ENCODE results near the gene CACNA2D3. TPM values are rescaled to one million over a fixed set of nuclear protein-coding genes. Genes with fewer than 3 reads are reported as not detected.

The CACNA2D3 gene
- total and polyA plus RNA-seq, 4 donors = 0.72 to 2.4 (median 1.5) TPM

DNA sequence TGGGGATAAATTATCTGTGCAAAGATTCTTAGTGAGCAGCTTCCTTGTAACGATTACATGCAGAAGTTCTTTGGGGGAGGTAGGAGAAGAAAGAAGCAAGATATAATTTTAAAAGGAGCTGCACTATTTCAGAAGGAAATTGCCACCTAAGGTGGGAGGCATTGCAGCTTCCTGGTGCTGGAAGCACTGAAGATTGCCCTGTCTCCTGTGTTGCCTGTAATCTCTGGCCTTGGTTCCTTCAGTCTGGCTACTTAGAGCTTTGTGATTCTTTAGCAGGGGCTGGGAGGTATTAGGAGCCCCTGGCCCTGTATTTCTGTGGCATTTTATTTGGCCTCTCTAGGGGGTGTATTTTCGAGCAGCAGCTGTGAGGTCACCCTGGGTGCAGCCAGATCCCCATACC, 35.5 kb downstream of the CACNA2D3 start:
- no peaks in the 10 kb centered on the region for H3K9me3 ChIP-seq (ENCODE audit: control insufficient read depth, low read length)
- DNase-seq (no peak), ATAC-seq (ENCODE audit: low FRiP score) (no peak)
- no peaks in the 10 kb centered on the region for H3K4me1 ChIP-seq (ENCODE audit: control insufficient read depth in 1 of 2, insufficient read depth in 2 of 2, low read length in 2 of 2)
- WGBS, 2 donors = 52 to 53% methylated on average over 2 of the region's 2 CpGs
- H3K36me3 ChIP-seq (ENCODE audit: control insufficient read depth in 1 of 2, insufficient read depth in 2 of 2, low read length in 1 of 2) = no peaks in the 10 kb centered on the region
- H3K4me3 ChIP-seq (ENCODE audit: low read length in 2 of 2) = no peak overlapping the region
- H3K27me3 ChIP-seq (ENCODE audit: control insufficient read depth in 1 of 2, insufficient read depth in 2 of 2, low read length in 1 of 2) = no peaks in the 10 kb centered on the region
- intact Hi-C loops (cut with DNase I) = no loop called here
- no peak overlapping the region for H3K27ac ChIP-seq (ENCODE audit: low read depth in 1 of 2, low read length in 2 of 2)

DNA sequence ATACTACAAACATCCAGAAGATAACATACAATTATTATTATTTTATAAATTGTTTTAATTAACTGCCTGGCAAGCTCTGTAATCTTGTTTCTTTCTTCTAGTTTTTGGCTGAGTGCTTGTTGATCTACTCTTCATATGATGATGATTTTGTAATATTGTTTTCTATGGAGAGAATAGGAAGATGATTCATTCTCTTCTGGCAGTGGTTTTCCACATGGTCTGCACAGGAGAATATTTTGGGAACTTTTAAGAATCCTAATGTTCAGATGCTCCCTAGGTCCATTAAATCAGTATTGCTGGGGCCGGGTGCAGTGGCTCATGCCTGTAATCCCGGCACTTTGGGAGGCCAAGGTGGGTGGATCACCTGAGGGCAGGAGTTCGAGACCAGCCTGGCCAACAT, 37.6 kb downstream of the CACNA2D3 start:
- whole genome bisulfite sequencing, 2 donors = 67 to 71% methylated on average over 3 of the region's 3 CpGs
- intact Hi-C loops (cut with DNase I) = no loop called here
- peak; percentile 63 for ATAC-seq (ENCODE audit: low FRiP score)
- Histone ChIP-seq H3K4me3 (ENCODE audit: low read length in 2 of 2) (no peak overlapping the region), H3K9me3 (ENCODE audit: control insufficient read depth, low read length) (no peaks in the 10 kb centered on the region), H3K27me3 (ENCODE audit: control insufficient read depth in 1 of 2, insufficient read depth in 2 of 2, low read length in 1 of 2) (no peaks in the 10 kb centered on the region), H3K4me1 (ENCODE audit: control insufficient read depth in 1 of 2, insufficient read depth in 2 of 2, low read length in 2 of 2) (no peaks in the 10 kb centered on the region), H3K27ac (ENCODE audit: low read depth in 1 of 2, low read length in 2 of 2) (no peak overlapping the region), H3K36me3 (ENCODE audit: control insufficient read depth in 1 of 2, insufficient read depth in 2 of 2, low read length in 1 of 2) (no peaks in the 10 kb centered on the region)
- DNase-seq = no peak

DNA sequence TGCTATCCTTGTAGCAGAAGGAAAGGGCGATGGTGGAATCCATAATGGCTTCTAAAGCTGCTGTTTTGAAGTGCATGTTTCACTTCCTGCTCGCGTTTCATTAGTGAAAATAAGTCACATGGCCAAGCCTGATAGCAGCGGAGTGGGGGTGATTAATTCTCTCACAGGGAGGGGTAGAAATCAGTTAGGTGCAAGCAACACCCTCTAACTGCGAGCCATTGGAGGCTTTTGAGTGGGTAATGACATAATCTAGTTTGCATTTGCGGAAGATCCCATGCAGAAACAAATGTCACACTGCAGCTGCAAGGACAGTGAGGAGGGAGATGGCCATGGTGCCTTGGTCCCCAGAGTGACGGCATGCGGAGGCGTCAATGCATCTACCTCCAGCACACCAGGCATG, 41.1 kb downstream of the CACNA2D3 start:
- Histone ChIP-seq H3K4me1 (ENCODE audit: control insufficient read depth in 1 of 2, insufficient read depth in 2 of 2, low read length in 2 of 2) (no peaks in the 10 kb centered on the region), H3K4me3 (ENCODE audit: low read length in 2 of 2) (no peak overlapping the region), H3K36me3 (ENCODE audit: control insufficient read depth in 1 of 2, insufficient read depth in 2 of 2, low read length in 1 of 2) (no peaks in the 10 kb centered on the region), H3K27me3 (ENCODE audit: control insufficient read depth in 1 of 2, insufficient read depth in 2 of 2, low read length in 1 of 2) (no peaks in the 10 kb centered on the region), H3K27ac (ENCODE audit: low read depth in 1 of 2, low read length in 2 of 2) (no peak overlapping the region), H3K9me3 (ENCODE audit: control insufficient read depth, low read length) (peaks cover 1% of the 10 kb centered on the region)
- ATAC-seq (ENCODE audit: low FRiP score) (no peak), DNase-seq (no peak)
- intact Hi-C loops (cut with DNase I) = no loop called here
- WGBS, 2 donors = 92% methylated on average over 9 of the region's 9 CpGs

DNA sequence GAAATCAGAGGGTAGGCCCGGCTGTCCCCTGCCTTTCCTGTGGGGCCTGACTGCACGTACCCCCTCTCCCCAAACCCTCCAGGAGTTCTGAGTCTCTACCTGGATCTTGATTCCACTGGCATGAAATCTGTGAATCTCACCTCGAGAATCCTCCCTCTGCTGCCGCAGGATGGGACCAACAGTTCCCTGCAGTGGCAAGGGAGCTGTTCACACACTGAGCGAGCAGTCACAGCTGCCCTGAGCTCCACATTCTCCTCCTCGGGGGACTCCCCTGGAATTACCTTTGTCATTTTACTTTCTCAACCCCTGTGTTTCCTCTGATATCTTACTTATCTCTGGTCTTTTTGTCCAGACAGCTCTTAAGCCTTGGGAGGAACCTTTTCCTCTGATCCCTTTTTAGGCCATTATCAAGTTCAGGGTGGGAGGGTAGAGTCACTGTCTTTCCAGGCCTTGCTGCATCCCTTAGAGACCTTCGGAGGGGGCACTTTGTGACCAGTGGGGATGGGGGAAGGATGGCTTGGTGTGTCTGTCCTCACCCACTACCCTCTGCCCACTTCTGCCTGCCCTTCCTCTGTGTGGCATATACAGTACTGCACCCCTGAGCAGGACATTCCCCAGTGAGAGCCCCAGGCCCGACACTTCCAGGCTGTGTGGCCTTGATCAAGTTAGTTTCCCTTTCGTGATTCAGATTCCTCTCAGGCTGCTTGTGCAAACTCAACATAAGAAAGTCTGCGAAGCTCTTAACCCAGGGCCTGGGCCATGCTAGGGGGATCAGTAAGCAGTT, 42.0 kb downstream of the CACNA2D3 start:
- Histone ChIP-seq H3K36me3 (ENCODE audit: control insufficient read depth in 1 of 2, insufficient read depth in 2 of 2, low read length in 1 of 2) (no peaks in the 10 kb centered on the region), H3K27me3 (ENCODE audit: control insufficient read depth in 1 of 2, insufficient read depth in 2 of 2, low read length in 1 of 2) (no peaks in the 10 kb centered on the region), H3K27ac (ENCODE audit: low read depth in 1 of 2, low read length in 2 of 2) (no peak overlapping the region), H3K9me3 (ENCODE audit: control insufficient read depth, low read length) (peaks cover 1% of the 10 kb centered on the region), H3K4me3 (ENCODE audit: low read length in 2 of 2) (no peak overlapping the region), H3K4me1 (ENCODE audit: control insufficient read depth in 1 of 2, insufficient read depth in 2 of 2, low read length in 2 of 2) (no peaks in the 10 kb centered on the region)
- 70 to 73% methylated on average over 10 of the region's 10 CpGs for WGBS, 2 donors
- intact Hi-C loops (cut with DNase I) = no loop called here
- ATAC-seq (ENCODE audit: low FRiP score) (no peak), DNase-seq (no peak)

DNA sequence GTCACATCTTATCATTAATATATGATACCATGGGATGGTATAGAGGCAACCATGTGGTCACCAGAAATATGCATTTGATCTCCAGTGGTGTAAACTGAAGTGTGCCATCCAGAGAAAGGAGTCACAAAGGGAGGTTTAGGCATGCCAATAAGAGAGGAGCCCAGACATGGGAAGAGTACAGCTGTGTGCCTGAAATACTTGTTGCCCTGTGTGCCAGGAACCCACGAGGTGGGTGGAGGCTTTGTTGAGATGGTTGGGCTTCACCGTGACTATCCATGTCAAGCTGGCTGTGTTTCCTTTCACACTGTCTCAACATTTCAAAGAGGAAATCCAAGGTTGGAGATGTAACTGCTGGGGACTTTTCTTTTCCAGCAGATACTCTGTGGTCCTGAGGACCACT, 43.5 kb downstream of the CACNA2D3 start:
- no peak overlapping the region for H3K4me3 ChIP-seq (ENCODE audit: low read length in 2 of 2)
- H3K4me1 ChIP-seq (ENCODE audit: control insufficient read depth in 1 of 2, insufficient read depth in 2 of 2, low read length in 2 of 2) = peaks cover 0 to 3% of the 10 kb centered on the region in 2 donors
- H3K27me3 ChIP-seq (ENCODE audit: control insufficient read depth in 1 of 2, insufficient read depth in 2 of 2, low read length in 1 of 2) = no peaks in the 10 kb centered on the region
- H3K36me3 ChIP-seq (ENCODE audit: control insufficient read depth in 1 of 2, insufficient read depth in 2 of 2, low read length in 1 of 2) = no peaks in the 10 kb centered on the region
- 15 to 19% methylated on average over 2 of the region's 2 CpGs for WGBS, 2 donors
- no peak for DNase-seq
- ATAC-seq (ENCODE audit: low FRiP score) = no peak
- intact Hi-C loops (cut with DNase I) = no loop called here
- H3K27ac ChIP-seq (ENCODE audit: low read depth in 1 of 2, low read length in 2 of 2) = no peak overlapping the region
- peaks cover 3% of the 10 kb centered on the region for H3K9me3 ChIP-seq (ENCODE audit: control insufficient read depth, low read length)

DNA sequence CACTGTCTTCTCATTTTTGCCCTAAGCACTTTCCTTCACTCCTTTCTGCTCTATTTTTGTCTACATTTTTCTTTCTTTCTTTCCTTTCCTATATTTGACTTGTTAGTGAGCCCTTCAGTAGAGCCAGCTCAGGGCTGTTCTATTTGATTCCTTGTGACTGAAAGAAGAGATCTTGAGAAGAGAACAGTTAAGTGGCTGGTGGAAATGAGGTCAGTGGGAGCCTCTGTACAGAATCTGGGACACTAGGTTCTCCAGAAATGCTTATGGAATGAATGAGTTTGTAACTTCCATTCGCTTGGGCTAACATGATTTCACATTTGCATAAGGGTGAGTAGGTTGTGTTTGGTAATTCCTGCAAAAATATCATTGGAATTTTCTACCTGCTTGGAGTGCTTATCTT, 45.6 kb downstream of the CACNA2D3 start:
- no peak for DNase-seq
- Histone ChIP-seq H3K4me1 (ENCODE audit: control insufficient read depth in 1 of 2, insufficient read depth in 2 of 2, low read length in 2 of 2) (peaks cover 0 to 13% of the 10 kb centered on the region in 2 donors), H3K27me3 (ENCODE audit: control insufficient read depth in 1 of 2, insufficient read depth in 2 of 2, low read length in 1 of 2) (no peaks in the 10 kb centered on the region), H3K36me3 (ENCODE audit: control insufficient read depth in 1 of 2, insufficient read depth in 2 of 2, low read length in 1 of 2) (no peaks in the 10 kb centered on the region), H3K27ac (ENCODE audit: low read depth in 1 of 2, low read length in 2 of 2) (no peak overlapping the region), H3K4me3 (ENCODE audit: low read length in 2 of 2) (no peak overlapping the region), H3K9me3 (ENCODE audit: control insufficient read depth, low read length) (peaks cover 3% of the 10 kb centered on the region)
- intact Hi-C loops (cut with DNase I) = no loop called here
- no peak for ATAC-seq (ENCODE audit: low FRiP score)
- 90 to 97% methylated on average over 1 of the region's 1 CpG for WGBS, 2 donors

DNA sequence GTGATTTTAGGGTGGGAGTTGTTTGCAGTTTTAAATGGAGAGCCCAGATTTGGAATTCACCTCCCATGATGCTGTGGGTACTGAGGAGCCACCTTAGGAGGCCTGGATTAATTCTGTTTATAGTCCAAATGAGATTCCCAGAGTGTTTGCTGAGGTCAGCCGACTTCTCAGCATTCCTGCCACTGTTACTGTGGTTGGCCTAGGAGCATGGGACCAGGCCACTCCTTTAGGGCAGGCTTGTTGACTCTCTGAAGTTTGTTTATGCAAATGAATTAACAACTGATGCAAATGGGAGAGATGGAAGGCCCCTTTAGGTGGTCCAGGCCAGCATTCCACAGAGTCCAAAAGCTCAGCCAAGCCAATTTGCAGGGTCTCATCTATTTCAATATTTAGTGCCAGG, 46.1 kb downstream of the CACNA2D3 start:
- no peak overlapping the region for H3K27ac ChIP-seq (ENCODE audit: low read depth in 1 of 2, low read length in 2 of 2)
- peaks cover 3% of the 10 kb centered on the region for H3K9me3 ChIP-seq (ENCODE audit: control insufficient read depth, low read length)
- no peak for DNase-seq
- peaks cover 0 to 13% of the 10 kb centered on the region in 2 donors for H3K4me1 ChIP-seq (ENCODE audit: control insufficient read depth in 1 of 2, insufficient read depth in 2 of 2, low read length in 2 of 2)
- 72 to 80% methylated on average over 1 of the region's 1 CpG for WGBS, 2 donors
- ATAC-seq (ENCODE audit: low FRiP score) = no peak
- intact Hi-C loops (cut with DNase I) = no loop called here
- no peak overlapping the region for H3K4me3 ChIP-seq (ENCODE audit: low read length in 2 of 2)
- H3K36me3 ChIP-seq (ENCODE audit: control insufficient read depth in 1 of 2, insufficient read depth in 2 of 2, low read length in 1 of 2) = no peaks in the 10 kb centered on the region
- H3K27me3 ChIP-seq (ENCODE audit: control insufficient read depth in 1 of 2, insufficient read depth in 2 of 2, low read length in 1 of 2) = no peaks in the 10 kb centered on the region

DNA sequence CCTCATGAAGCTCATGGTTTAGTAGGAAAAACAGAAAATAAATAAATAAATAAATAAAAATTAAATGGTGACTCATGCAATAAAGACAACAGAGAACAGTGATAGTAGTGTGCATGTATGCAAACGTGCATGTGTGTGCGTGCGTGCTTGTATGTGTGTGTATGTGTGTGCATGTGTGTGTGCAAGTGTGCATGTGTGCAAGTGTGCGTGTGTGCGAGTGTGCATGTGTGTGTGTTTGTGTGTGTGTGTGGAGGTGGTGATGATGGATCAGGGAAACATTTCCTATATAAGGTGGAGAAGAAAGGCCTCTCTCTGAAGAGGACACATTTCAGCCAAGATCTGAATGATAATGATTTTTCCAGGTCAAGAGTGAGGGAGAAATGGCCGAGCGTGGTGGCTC, 47.2 kb downstream of the CACNA2D3 start:
- no peak overlapping the region for H3K4me3 ChIP-seq (ENCODE audit: low read length in 2 of 2)
- ATAC-seq (ENCODE audit: low FRiP score) (no peak), DNase-seq (no peak)
- peaks cover 3% of the 10 kb centered on the region for H3K9me3 ChIP-seq (ENCODE audit: control insufficient read depth, low read length)
- 95 to 99% methylated on average over 7 of the region's 7 CpGs for WGBS, 2 donors
- no peaks in the 10 kb centered on the region for H3K36me3 ChIP-seq (ENCODE audit: control insufficient read depth in 1 of 2, insufficient read depth in 2 of 2, low read length in 1 of 2)
- intact Hi-C loops (cut with DNase I) = no loop called here
- peaks cover 0 to 13% of the 10 kb centered on the region in 2 donors for H3K4me1 ChIP-seq (ENCODE audit: control insufficient read depth in 1 of 2, insufficient read depth in 2 of 2, low read length in 2 of 2)
- no peak overlapping the region for H3K27ac ChIP-seq (ENCODE audit: low read depth in 1 of 2, low read length in 2 of 2)
- H3K27me3 ChIP-seq (ENCODE audit: control insufficient read depth in 1 of 2, insufficient read depth in 2 of 2, low read length in 1 of 2) = no peaks in the 10 kb centered on the region

DNA sequence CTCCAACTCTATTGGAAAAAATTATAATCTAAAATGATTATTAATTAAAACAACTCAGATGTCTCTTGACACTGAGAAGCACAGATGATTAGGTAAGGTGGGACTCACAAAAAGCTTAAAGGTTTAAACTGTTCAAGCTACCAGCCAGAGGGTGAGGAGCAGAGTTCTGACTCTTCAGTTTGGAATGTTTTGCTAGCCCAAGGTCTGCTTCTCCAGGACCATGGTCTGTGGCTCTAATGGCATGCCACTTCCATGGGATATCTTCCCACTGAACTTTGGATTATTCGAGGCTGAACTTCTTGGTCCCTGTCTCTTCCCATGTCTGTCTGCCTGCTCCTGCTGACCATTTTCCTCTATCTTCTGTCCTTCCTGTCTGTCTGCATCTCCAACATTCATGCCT, 49.2 kb downstream of the CACNA2D3 start:
- ATAC-seq (ENCODE audit: low FRiP score) = no peak

More for the DNA sequence above, 49.2 kb downstream of the CACNA2D3 start:
- intact Hi-C loops (cut with DNase I) = no loop called here
- no peaks in the 10 kb centered on the region for H3K36me3 ChIP-seq (ENCODE audit: control insufficient read depth in 1 of 2, insufficient read depth in 2 of 2, low read length in 1 of 2)
- H3K4me1 ChIP-seq (ENCODE audit: control insufficient read depth in 1 of 2, insufficient read depth in 2 of 2, low read length in 2 of 2) = peaks cover 0 to 13% of the 10 kb centered on the region in 2 donors
- peaks cover 2% of the 10 kb centered on the region for H3K9me3 ChIP-seq (ENCODE audit: control insufficient read depth, low read length)
- 38 to 50% methylated on average over 1 of the region's 1 CpG for WGBS, 2 donors
- H3K27ac ChIP-seq (ENCODE audit: low read depth in 1 of 2, low read length in 2 of 2) = peak overlapping the region in 1 of 2 donors; percentile 38
- no peak for DNase-seq
- no peaks in the 10 kb centered on the region for H3K27me3 ChIP-seq (ENCODE audit: control insufficient read depth in 1 of 2, insufficient read depth in 2 of 2, low read length in 1 of 2)
- no peak overlapping the region for H3K4me3 ChIP-seq (ENCODE audit: low read length in 2 of 2)
